Measurements from ENCODE around the gene NDE1.

DNA sequence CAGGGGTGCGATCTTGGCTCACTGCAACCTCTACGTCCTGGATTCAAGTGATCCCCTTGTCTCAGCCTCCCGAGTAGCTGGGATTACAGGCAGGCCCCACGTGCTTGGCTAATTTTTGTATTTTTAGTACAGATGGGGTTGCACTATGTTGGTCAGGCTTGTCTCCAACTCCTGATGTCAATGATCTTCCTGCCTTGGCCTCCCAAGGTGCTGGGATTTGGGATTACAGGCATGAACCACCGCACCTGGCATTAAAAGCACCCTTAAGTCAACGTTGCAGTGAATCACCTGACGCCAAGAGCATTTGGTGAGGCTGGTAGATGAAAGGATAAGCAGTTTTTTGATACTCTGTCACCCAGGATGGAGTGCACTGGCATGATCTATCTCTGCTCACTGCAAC lies 59.0 kb downstream of the NDE1 start:
- TF ChIP-seq MBD2 (IDR thresholded peaks at IDR 0.05; ENCODE audit: borderline replicate concordance, low read depth) (no peak), ZNF431 (CRISPR knock-in tag; IDR thresholded peaks at IDR 0.05) (no peak), ETV1 (tag; conservative IDR thresholded peaks at IDR 0.05; ENCODE audit: low read depth) (no peak), ZNF12 (CRISPR knock-in tag; IDR thresholded peaks at IDR 0.05) (no peak), TAF1 (IDR thresholded peaks at IDR 0.05; ENCODE audit: control insufficient read depth, extremely low read depth, insufficient read depth, low read length, severe bottlenecking) (no peak), FOXM1 (IDR thresholded peaks at IDR 0.05; ENCODE audit: low read depth) (no peak), FOXM1 (CRISPR knock-in tag; IDR thresholded peaks at IDR 0.05; ENCODE audit: low read depth) (no peak), RBFOX2 (IDR thresholded peaks at IDR 0.05; ENCODE audit: low read depth, low read length) (no peak), CHD2 (IDR thresholded peaks at IDR 0.05; ENCODE audit: low read depth, low read length) (no peak), ZNF253 (CRISPR knock-in tag; conservative IDR thresholded peaks at IDR 0.05) (no peak)
- TF ChIP-seq, protein P1, sequence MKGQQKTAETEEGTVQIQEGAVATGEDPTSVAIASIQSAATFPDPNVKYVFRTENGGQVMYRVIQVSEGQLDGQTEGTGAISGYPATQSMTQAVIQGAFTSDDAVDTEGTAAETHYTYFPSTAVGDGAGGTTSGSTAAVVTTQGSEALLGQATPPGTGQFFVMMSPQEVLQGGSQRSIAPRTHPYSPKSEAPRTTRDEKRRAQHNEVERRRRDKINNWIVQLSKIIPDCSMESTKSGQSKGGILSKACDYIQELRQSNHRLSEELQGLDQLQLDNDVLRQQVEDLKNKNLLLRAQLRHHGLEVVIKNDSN (CRISPR knock-in tag; IDR thresholded peaks at IDR 0.05), result no peak
- TF ChIP-seq, protein P2, sequence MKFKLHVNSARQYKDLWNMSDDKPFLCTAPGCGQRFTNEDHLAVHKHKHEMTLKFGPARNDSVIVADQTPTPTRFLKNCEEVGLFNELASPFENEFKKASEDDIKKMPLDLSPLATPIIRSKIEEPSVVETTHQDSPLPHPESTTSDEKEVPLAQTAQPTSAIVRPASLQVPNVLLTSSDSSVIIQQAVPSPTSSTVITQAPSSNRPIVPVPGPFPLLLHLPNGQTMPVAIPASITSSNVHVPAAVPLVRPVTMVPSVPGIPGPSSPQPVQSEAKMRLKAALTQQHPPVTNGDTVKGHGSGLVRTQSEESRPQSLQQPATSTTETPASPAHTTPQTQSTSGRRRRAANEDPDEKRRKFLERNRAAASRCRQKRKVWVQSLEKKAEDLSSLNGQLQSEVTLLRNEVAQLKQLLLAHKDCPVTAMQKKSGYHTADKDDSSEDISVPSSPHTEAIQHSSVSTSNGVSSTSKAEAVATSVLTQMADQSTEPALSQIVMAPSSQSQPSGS (CRISPR knock-in tag; IDR thresholded peaks at IDR 0.05), result no peak
- TF ChIP-seq, protein P3, sequence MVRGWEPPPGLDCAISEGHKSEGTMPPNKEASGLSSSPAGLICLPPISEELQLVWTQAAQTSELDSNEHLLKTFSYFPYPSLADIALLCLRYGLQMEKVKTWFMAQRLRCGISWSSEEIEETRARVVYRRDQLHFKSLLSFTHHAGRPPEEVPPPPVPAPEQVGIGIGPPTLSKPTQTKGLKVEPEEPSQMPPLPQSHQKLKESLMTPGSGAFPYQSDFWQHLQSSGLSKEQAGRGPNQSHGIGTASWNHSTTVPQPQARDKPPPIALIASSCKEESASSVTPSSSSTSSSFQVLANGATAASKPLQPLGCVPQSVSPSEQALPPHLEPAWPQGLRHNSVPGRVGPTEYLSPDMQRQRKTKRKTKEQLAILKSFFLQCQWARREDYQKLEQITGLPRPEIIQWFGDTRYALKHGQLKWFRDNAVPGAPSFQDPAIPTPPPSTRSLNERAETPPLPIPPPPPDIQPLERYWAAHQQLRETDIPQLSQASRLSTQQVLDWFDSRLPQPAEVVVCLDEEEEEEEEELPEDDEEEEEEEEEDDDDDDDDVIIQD (CRISPR knock-in tag; IDR thresholded peaks at IDR 0.05), result no peak
